Osteoblast (primary cell): ENCODE data around the gene TNS3. TPM values are rescaled to one million over a fixed set of nuclear protein-coding genes. Genes with fewer than 3 reads are reported as not detected.

Source experiments
- DNase-seq: peaks from one replicate; pipeline ENCODE4 v3.0.0; 2011; ENCODE audit warnings: low spot score, mixed read lengths; ENCODE audit not compliant: insufficient read length; ENCODE audit errors: missing footprints
- H2AFZ ChIP-seq: 2 replicates; pipeline ENCODE4 v1.6.0; 2011; ENCODE audit warnings: mild to moderate bottlenecking, low read length
- H3K27ac ChIP-seq: 2 replicates; pipeline ENCODE4 v1.5.1; 2011; ENCODE audit warnings: mild to moderate bottlenecking, low read depth, low read length, moderate library complexity
- H3K27me3 ChIP-seq: 2 replicates; pipeline ENCODE4 v1.6.0; 2012; ENCODE audit warnings: mild to moderate bottlenecking, control low read depth, inconsistent platforms, low read length, moderate library complexity; ENCODE audit not compliant: insufficient read depth
- H3K36me3 ChIP-seq: 2 replicates; pipeline ENCODE4 v1.5.1; 2011; ENCODE audit warnings: mild to moderate bottlenecking, low read length, control low read depth, moderate library complexity; ENCODE audit not compliant: insufficient read depth
- H3K4me1 ChIP-seq: 2 replicates; pipeline ENCODE4 v1.5.1; 2011; ENCODE audit warnings: mild to moderate bottlenecking, low read length, control low read depth, moderate library complexity; ENCODE audit not compliant: insufficient read depth
- H3K4me2 ChIP-seq: 2 replicates; pipeline ENCODE4 v1.6.0; 2011; ENCODE audit warnings: mild to moderate bottlenecking, low read length; ENCODE audit not compliant: insufficient read depth
- H3K4me3 ChIP-seq: fragments of 200-600 bp; sonication (generic); 3 replicates; pipeline ENCODE4 v1.5.1; 2012; ENCODE audit warnings: mild to moderate bottlenecking, low read length, inconsistent platforms; ENCODE audit not compliant: insufficient read depth
- H3K79me2 ChIP-seq: 2 replicates; pipeline ENCODE4 v1.6.0; 2012; ENCODE audit warnings: mild to moderate bottlenecking, low read length, control low read depth, inconsistent platforms; ENCODE audit not compliant: insufficient read depth
- H3K9me3 ChIP-seq: 2 replicates; pipeline ENCODE4 v1.5.1; 2011; ENCODE audit warnings: low read depth, low read length, control low read depth
- H4K20me1 ChIP-seq: 2 replicates; pipeline ENCODE4 v1.6.0; 2012; ENCODE audit warnings: mild to moderate bottlenecking, low read length, control low read depth; ENCODE audit not compliant: insufficient read depth
- CTCF ChIP-seq: IDR thresholded peaks from 2 replicates; pipeline ENCODE4 v1.5.1; 2011; ENCODE audit warnings: mild to moderate bottlenecking, low read depth, low read length, moderate library complexity; ENCODE audit errors: extremely low read depth
- total RNA-seq: library from RNA; depleted of rRNA; stranded (reverse); fragments of >200 nt; gene quantifications from 2 replicates; pipeline ENCODE4 v1.2.3, GENCODE V29; 2012

The TNS3 gene
- total RNA-seq, 1 donor: 67.3 TPM

- H3K4me2 ChIP-seq: no peak overlapping the region
- no peak overlapping the region for H3K4me3 ChIP-seq
- H4K20me1 ChIP-seq: peaks cover 18% of the 10 kb centered on the region
- H2AFZ ChIP-seq: no peak overlapping the region
- no peak overlapping the region for H3K27ac ChIP-seq
- peak; percentile 62 for DNase-seq
- peaks cover 12% of the 10 kb centered on the region for H3K4me1 ChIP-seq
- no peaks in the 10 kb centered on the region for H3K27me3 ChIP-seq
- H3K9me3 ChIP-seq: no peaks in the 10 kb centered on the region
- H3K36me3 ChIP-seq: peaks cover 53% of the 10 kb centered on the region
- H3K79me2 ChIP-seq: peaks cover 21% of the 10 kb centered on the region
- TF ChIP-seq CTCF: no peak
Observed at GRCh38 chr7:47525066-47525623, 56.8 kb downstream of the TNS3 start.

- Histone ChIP-seq H3K4me1 (peaks cover 28% of the 10 kb centered on the region), H3K36me3 (peaks cover 36% of the 10 kb centered on the region), H3K27ac (no peak overlapping the region), H4K20me1 (peaks cover 9% of the 10 kb centered on the region), H3K4me3 (no peak overlapping the region), H2AFZ (no peak overlapping the region), H3K79me2 (peaks cover 10% of the 10 kb centered on the region), H3K27me3 (no peaks in the 10 kb centered on the region), H3K4me2 (no peak overlapping the region), H3K9me3 (no peaks in the 10 kb centered on the region)
- DNase-seq: no peak
- no peak for TF ChIP-seq CTCF
Observed at GRCh38 chr7:47523401-47523800, 58.5 kb downstream of the TNS3 start.

- no peaks in the 10 kb centered on the region for H3K9me3 ChIP-seq
- TF ChIP-seq CTCF: no peak
- H3K4me2 ChIP-seq: no peak overlapping the region
- no peaks in the 10 kb centered on the region for H3K27me3 ChIP-seq
- peaks cover 27% of the 10 kb centered on the region for H3K36me3 ChIP-seq
- H3K27ac ChIP-seq: no peak overlapping the region
- H2AFZ ChIP-seq: no peak overlapping the region
- no peak overlapping the region for H3K4me3 ChIP-seq
- peak; percentile 64 for DNase-seq
- H3K4me1 ChIP-seq: peaks cover 31% of the 10 kb centered on the region
- H3K79me2 ChIP-seq: peaks cover 23% of the 10 kb centered on the region
- peaks cover 11% of the 10 kb centered on the region for H4K20me1 ChIP-seq
Observed at GRCh38 chr7:47521816-47522561, 59.9 kb downstream of the TNS3 start.

- TF ChIP-seq CTCF: no peak
- H3K27ac ChIP-seq: peak overlapping the region; percentile 91
- H3K4me1 ChIP-seq: peaks cover 31% of the 10 kb centered on the region
- H3K4me2 ChIP-seq: peak overlapping the region; percentile 35
- H2AFZ ChIP-seq: no peak overlapping the region
- peaks cover 14% of the 10 kb centered on the region for H4K20me1 ChIP-seq
- H3K27me3 ChIP-seq: no peaks in the 10 kb centered on the region
- DNase-seq: peak; percentile 27
- H3K79me2 ChIP-seq: peaks cover 27% of the 10 kb centered on the region
- H3K9me3 ChIP-seq: no peaks in the 10 kb centered on the region
- H3K36me3 ChIP-seq: peaks cover 29% of the 10 kb centered on the region
- H3K4me3 ChIP-seq: no peak overlapping the region
Observed at GRCh38 chr7:47521011-47521795, 60.7 kb downstream of the TNS3 start.
